GM23248 (cell line): Measurements from ENCODE around the gene TRIM17. TPM values are rescaled to one million over a fixed set of nuclear protein-coding genes. Genes with fewer than 3 reads are reported as not detected.

Experiments used
- DNase-seq: peaks from one replicate; pipeline ENCODE4 v3.0.0-alpha.2; 2015
- H2AFZ ChIP-seq: fragments of 200-600 bp; sonication (generic); 2 replicates; pipeline ENCODE4 v1.6.1; 2016; ENCODE audit warnings: antibody characterized with exemption
- H3F3A ChIP-seq: fragments of 200-600 bp; sonication (generic); 2 replicates; pipeline ENCODE4 v1.6.1; 2016; ENCODE audit warnings: mild to moderate bottlenecking, antibody characterized with exemption, mixed run types; ENCODE audit not compliant: insufficient read depth
- H3K27ac ChIP-seq: fragments of 200-600 bp; sonication (generic); 2 replicates; pipeline ENCODE4 v1.5.1; 2016; ENCODE audit warnings: mild to moderate bottlenecking
- H3K27me3 ChIP-seq: fragments of 200-600 bp; sonication (generic); replicated peaks from 2 replicates; pipeline ENCODE4 v1.6.1; 2016; ENCODE audit warnings: mild to moderate bottlenecking; ENCODE audit not compliant: insufficient read depth
- H3K36me3 ChIP-seq: fragments of 200-600 bp; sonication (generic); 2 replicates; pipeline ENCODE4 v1.6.1; 2016; ENCODE audit warnings: low read depth, mild to moderate bottlenecking
- H3K4me1 ChIP-seq: fragments of 200-600 bp; sonication (generic); 2 replicates; pipeline ENCODE4 v1.6.1; 2016; ENCODE audit warnings: mild to moderate bottlenecking; ENCODE audit not compliant: insufficient read depth
- H3K4me2 ChIP-seq: fragments of 200-600 bp; sonication (generic); one replicate; pipeline ENCODE4 v1.6.1; 2016; ENCODE audit warnings: mild to moderate bottlenecking; ENCODE audit not compliant: unreplicated experiment
- H3K4me3 ChIP-seq: fragments of 200-600 bp; sonication (generic); 2 replicates; pipeline ENCODE4 v1.5.1; 2016; ENCODE audit warnings: mild to moderate bottlenecking
- H3K79me2 ChIP-seq: fragments of 200-600 bp; sonication (generic); 2 replicates; pipeline ENCODE4 v1.6.1; 2016; ENCODE audit warnings: mild to moderate bottlenecking; ENCODE audit not compliant: insufficient read depth
- H3K9ac ChIP-seq: fragments of 200-600 bp; sonication (generic); 2 replicates; pipeline ENCODE4 v1.6.1; 2016; ENCODE audit warnings: mild to moderate bottlenecking
- H3K9me2 ChIP-seq: fragments of 200-600 bp; sonication (generic); 2 replicates; pipeline ENCODE4 v1.6.1; 2016; ENCODE audit warnings: mixed run types, mild to moderate bottlenecking, moderate library complexity; ENCODE audit not compliant: insufficient read depth
- H3K9me3 ChIP-seq: fragments of 200-600 bp; sonication (generic); one replicate; pipeline ENCODE4 v1.6.1; 2017; ENCODE audit warnings: low read depth
- H4K20me1 ChIP-seq: fragments of 200-600 bp; sonication (generic); 2 replicates; pipeline ENCODE4 v1.6.0; 2016; ENCODE audit not compliant: insufficient read depth
- EZH2 ChIP-seq: fragments of 200-600 bp; sonication (generic); IDR thresholded peaks from 2 replicates; pipeline ENCODE4 v1.6.1; 2018; ENCODE audit warnings: antibody characterized with exemption, mild to moderate bottlenecking; ENCODE audit not compliant: insufficient read depth, poor library complexity, severe bottlenecking
- EZH2phosphoT487 ChIP-seq: fragments of 200-600 bp; sonication (generic); IDR thresholded peaks from 2 replicates; pipeline ENCODE4 v1.6.1; 2018; ENCODE audit warnings: antibody characterized with exemption, moderate library complexity, mild to moderate bottlenecking, low read depth; ENCODE audit not compliant: insufficient read depth
- WGBS, 2 experiments: methylation state at CpG; one replicate each; pipeline ENCODE4 v1.1.6; 2015 to 2017; ENCODE audit warnings: low lambda C conversion rate in 2 of 2, low coverage in 1 of 2; ENCODE audit errors: missing lambda C conversion rate in 2 of 2; 5-methylcytosine and 5-hydroxymethylcytosine counted together
- in situ Hi-C: fragments of 300-500 bp; cut with MboI; formaldehyde crosslinking; loops from 2 replicates; pipeline ENCODE4 v1.15.0; 2020
- polyA plus RNA-seq: library from polyadenylated mRNA; unstranded; fragments of >200 nt; fragmentation: Nextera tagmentation; extraction: Ambion mirVana; gene quantifications from 2 replicates; pipeline ENCODE4 v1.2.1, GENCODE V29; 2016
- total RNA-seq: library from RNA; depleted of rRNA; stranded (reverse); fragments of >200 nt; shearing (Covaris generic); gene quantifications from 2 replicates; pipeline ENCODE4 v1.2.3, GENCODE V29; 2014

TRIM17 gene
- total and polyA plus RNA-seq, 2 experiments from 2014 or later: 0.26 TPM; not detected in 1

DNA sequence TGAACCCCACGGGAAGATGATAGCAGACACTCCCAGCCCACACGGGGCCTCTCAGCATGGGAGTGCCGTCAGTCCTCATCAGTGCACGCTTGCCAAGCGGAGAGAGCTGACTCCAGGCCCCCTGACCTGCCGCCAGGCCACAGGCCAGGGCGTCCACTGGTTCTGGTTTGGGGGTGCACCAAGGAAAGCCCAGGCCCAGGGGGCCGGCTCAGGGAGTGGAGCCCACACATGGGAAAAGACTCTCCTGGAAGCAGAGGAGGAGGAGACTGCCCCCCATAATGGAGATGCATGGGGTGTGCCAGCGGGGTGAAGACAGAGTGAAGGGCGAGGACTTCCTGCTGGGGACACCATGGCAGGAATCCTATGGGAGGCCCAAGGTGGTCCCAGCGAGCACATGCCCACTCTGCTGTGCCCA, 16.4 kb downstream of the TRIM17 start:
- Histone ChIP-seq H2AFZ (no peak overlapping the region), H3K9me3 (no peaks in the 10 kb centered on the region), H3F3A (no peaks in the 10 kb centered on the region), H3K79me2 (peaks cover 61% of the 10 kb centered on the region), H3K36me3 (no peaks in the 10 kb centered on the region; the same call in 1 of the 2 replicates), H3K4me3 (no peak overlapping the region), H3K9me2 (no peaks in the 10 kb centered on the region), H3K27ac (no peak overlapping the region), H3K9ac (no peak overlapping the region), H3K4me1 (peaks cover 8% of the 10 kb centered on the region), H3K27me3 (no peaks in the 10 kb centered on the region), H3K4me2 (no peak overlapping the region), H4K20me1 (0 out of 2 replicates have a peak, but pooled peaks cover 7% of the 10 kb centered on the region)
- TF ChIP-seq EZH2 (no peak), EZH2phosphoT487 (no peak)
- 80 to 81% methylated on average over 9 to 11 of the region's 11 CpGs for WGBS, 2 experiments
- in situ Hi-C loops: no loop called here
- no peak for DNase-seq

DNA sequence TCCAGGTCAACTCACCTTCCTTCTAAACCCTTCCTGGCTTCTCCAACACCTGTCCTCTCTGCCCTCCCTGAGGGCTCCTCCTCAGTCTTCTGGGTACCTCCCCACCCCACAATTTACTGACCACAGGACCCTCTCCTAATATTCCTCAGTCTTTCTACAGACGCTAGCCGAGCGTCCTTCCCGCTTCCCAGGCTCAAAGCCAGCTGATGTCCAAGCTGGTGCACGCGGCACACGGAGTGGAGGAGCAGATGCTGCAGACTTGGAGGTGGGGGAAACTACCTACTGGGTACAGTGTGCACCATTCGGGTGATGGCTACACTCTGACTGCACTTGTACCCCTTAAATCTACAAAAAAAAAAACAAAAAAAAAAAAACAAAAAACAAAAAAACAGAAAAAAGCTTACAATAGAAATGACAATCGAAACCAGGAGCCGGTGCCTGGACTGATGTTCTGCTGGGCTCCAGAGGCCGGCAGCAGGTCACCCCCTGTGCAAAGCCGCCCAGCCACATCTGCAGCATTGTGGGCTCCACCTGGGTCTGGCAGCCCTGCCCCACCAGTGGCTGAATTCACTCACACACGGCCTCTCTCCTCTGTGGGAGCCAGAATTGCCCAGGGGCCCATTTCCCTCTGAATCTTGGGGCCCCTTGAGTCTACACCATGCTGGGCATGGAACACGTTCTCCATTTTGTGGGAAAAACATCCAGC, 17.0 kb downstream of the TRIM17 start:
- Histone ChIP-seq H3K79me2 (peaks cover 56% of the 10 kb centered on the region), H3K27ac (no peak overlapping the region), H3K4me3 (no peak overlapping the region), H3K36me3 (no peaks in the 10 kb centered on the region; the same call in 1 of the 2 replicates), H3K9me2 (no peaks in the 10 kb centered on the region), H3F3A (no peaks in the 10 kb centered on the region), H3K4me2 (no peak overlapping the region), H2AFZ (no peak overlapping the region), H3K27me3 (no peaks in the 10 kb centered on the region), H4K20me1 (0 out of 2 replicates have a peak, but pooled peaks cover 5% of the 10 kb centered on the region), H3K9ac (no peak overlapping the region), H3K9me3 (no peaks in the 10 kb centered on the region), H3K4me1 (peaks cover 2% of the 10 kb centered on the region)
- DNase-seq: no peak
- TF ChIP-seq EZH2 (no peak), EZH2phosphoT487 (no peak)
- in situ Hi-C loops: no loop called here
- WGBS, 2 experiments: 96 to 97% methylated on average over 14 of the region's 14 CpGs

DNA sequence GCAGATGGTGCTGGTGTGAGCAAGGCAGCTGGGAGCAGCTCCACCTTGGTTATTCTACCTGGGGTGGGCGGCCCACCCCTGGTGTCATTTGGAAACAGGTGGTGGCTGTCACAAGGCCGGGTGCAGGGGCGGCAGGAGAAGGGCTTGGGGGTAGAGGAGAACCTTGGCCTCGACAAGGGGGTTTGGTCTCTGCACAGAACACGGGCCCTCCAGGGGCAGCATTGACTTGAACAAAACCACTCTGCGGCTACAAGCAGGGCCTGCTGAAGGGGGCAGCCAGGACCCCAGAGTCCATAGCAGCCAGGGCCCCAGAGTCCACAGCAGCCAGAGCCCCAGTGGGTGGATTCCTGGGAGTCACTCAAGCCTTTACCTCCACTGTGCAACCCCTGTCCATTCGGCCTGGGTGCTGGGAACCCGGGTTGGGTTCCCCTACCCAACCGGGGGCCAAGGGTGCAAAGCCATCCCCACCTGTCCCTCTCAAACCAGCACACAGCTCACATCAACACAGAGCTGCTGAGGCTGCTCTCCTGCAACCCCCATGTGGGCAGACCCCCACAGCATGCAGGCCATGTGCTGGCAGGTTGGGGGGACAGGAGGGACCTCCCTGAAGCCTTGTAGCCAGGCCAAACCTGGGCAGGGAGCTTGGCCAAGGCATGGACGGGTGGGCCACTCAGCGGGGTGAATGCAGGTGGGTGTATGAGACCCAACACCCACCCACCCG, 17.8 kb downstream of the TRIM17 start:
- no peak overlapping the region for H3K4me3 ChIP-seq
- H3K4me2 ChIP-seq: no peak overlapping the region
- H2AFZ ChIP-seq: no peak overlapping the region
- TF ChIP-seq EZH2: no peak
- no peak for TF ChIP-seq EZH2phosphoT487
- H3K4me1 ChIP-seq: 0 out of 2 replicates have a peak, but pooled peaks cover 4% of the 10 kb centered on the region
- 88 to 92% methylated on average over 11 to 12 of the region's 12 CpGs for WGBS, 2 experiments
- H3K9me3 ChIP-seq: no peaks in the 10 kb centered on the region
- no peaks in the 10 kb centered on the region for H3F3A ChIP-seq
- peaks cover 48% of the 10 kb centered on the region for H3K79me2 ChIP-seq
- no peaks in the 10 kb centered on the region for H4K20me1 ChIP-seq
- H3K9ac ChIP-seq: no peak overlapping the region
- H3K27me3 ChIP-seq: no peaks in the 10 kb centered on the region
- H3K27ac ChIP-seq: no peak overlapping the region
- H3K9me2 ChIP-seq: no peaks in the 10 kb centered on the region
- in situ Hi-C loops: no loop called here
- no peaks in the 10 kb centered on the region; the same call in 1 of the 2 replicates for H3K36me3 ChIP-seq
- DNase-seq: no peak

DNA sequence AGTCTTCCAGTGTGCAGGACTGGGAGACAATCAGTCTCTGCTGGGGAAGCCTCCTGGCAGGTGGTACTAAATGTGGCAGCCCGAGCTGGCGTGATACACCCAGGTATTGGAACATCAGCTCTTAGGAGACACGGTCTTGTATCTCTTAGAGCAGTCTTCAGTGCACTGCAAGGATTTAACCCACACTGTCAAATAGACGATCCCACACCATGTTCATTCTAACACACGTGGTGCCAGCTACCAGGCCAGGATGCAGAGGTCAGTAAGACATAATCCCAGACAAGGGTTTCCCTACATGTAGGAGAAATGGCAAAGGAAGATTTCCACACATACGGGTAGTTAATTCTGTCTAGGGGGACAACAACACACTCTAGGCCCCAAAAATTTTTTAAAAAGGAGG, 18.7 kb downstream of the TRIM17 start:
- no peaks in the 10 kb centered on the region for H3K27me3 ChIP-seq
- in situ Hi-C loops: no loop called here
- 0 out of 2 replicates have a peak, but pooled peaks cover 3% of the 10 kb centered on the region for H3F3A ChIP-seq
- H3K4me2 ChIP-seq: no peak overlapping the region
- no peak for DNase-seq
- no peaks in the 10 kb centered on the region for H4K20me1 ChIP-seq
- peaks cover 13% of the 10 kb centered on the region for H3K4me1 ChIP-seq
- WGBS, 2 experiments: 90 to 94% methylated on average over 6 of the region's 6 CpGs
- peaks cover 39% of the 10 kb centered on the region for H3K79me2 ChIP-seq
- H3K4me3 ChIP-seq: no peak overlapping the region
- no peak overlapping the region for H3K27ac ChIP-seq
- H3K9me3 ChIP-seq: no peaks in the 10 kb centered on the region
- H2AFZ ChIP-seq: no peak overlapping the region
- TF ChIP-seq EZH2 (no peak), EZH2phosphoT487 (no peak)
- H3K9me2 ChIP-seq: no peaks in the 10 kb centered on the region
- no peaks in the 10 kb centered on the region; the same call in 1 of the 2 replicates for H3K36me3 ChIP-seq
- no peak overlapping the region for H3K9ac ChIP-seq
